ENCODE data around the gene KRI1.

DNA sequence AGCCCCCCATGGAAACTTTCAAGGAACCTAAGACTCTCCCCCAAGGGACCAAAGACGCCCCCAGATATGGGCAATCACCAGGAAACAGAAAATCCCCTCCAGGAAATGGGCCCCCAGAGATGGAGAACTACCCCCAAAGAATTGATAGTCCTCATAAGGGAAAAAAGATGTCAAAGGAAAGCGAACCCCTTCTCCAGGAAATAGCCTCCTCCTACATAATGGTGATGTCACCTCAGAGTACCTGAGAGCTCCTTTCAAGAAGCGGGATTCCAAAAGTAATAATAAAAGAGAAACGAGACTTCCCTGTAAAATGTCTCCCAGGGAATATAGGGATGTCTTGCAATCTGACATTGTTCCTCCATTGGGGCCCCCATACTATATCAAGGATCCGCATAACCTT is 1.8 kb upstream of the KRI1 start:
- TF ChIP-seq, protein P1, sequence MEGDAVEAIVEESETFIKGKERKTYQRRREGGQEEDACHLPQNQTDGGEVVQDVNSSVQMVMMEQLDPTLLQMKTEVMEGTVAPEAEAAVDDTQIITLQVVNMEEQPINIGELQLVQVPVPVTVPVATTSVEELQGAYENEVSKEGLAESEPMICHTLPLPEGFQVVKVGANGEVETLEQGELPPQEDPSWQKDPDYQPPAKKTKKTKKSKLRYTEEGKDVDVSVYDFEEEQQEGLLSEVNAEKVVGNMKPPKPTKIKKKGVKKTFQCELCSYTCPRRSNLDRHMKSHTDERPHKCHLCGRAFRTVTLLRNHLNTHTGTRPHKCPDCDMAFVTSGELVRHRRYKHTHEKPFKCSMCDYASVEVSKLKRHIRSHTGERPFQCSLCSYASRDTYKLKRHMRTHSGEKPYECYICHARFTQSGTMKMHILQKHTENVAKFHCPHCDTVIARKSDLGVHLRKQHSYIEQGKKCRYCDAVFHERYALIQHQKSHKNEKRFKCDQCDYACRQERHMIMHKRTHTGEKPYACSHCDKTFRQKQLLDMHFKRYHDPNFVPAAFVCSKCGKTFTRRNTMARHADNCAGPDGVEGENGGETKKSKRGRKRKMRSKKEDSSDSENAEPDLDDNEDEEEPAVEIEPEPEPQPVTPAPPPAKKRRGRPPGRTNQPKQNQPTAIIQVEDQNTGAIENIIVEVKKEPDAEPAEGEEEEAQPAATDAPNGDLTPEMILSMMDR (IDR thresholded peaks at IDR 0.05 in 4 of 5, conservative IDR thresholded peaks at IDR 0.05 in 1 of 5), result no peak
- TF ChIP-seq POLR2A (IDR thresholded peaks at IDR 0.05), result no peak

All from gastrocnemius medialis (tissue), 4 donors.